MV-4-11 (cell line): ENCODE measurements around the gene DFFA.
"Not testable (repeated sequence)": the region's sequence is repeated elsewhere in the genome, so short reads cannot be mapped to it uniquely, and the experiment has no call there.

Experiments used
- DNase-seq: peaks from one replicate; lab custom pipeline; 2025; lab: John Stamatoyannopoulos, UW

Gene DFFA

DNA sequence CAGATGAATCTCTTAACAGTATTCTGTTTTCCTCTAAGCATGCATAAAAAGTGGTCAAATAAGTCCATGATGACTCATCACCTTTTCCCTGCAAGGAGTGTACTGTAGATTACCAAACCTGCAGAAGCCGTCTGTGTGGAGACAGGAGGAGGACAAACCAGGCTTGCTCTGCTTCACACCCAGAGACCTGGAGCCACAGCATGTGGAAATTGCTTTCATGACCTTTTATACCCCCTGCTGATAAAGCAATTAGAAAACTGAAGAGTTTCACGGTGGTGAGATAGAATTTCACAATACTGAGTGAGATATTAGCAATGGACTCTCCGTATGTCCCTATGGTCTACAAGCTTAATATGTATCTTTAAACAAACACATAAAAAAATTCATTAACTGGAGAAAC is 13.1 kb downstream of the DFFA start:
- DNase-seq, result peak; percentile 36

DNA sequence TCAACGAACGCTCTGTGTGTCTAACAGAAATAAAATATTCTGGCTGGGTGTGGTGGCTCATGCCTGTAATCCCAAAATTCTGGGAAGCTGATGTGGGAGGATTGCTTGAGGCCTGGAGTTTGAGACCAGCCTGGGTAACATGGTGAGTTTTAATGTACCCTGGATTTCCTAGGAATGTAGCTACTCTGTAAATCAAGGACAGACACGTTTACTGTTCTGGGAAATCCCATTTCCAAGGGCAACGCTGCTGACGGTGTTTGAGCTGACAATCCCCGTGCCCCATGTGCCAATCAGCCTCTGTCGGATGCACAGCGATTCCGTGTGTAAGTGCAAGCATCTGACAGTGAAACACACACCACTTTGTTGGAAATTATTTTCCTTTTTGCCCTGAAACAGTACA is 14.5 kb downstream of the DFFA start:
- DNase-seq, result no peak

- DNase-seq, result not testable (repeated sequence)
Observed at GRCh38 chr1:10457462-10457861, 14.9 kb downstream of the DFFA start.

DNA sequence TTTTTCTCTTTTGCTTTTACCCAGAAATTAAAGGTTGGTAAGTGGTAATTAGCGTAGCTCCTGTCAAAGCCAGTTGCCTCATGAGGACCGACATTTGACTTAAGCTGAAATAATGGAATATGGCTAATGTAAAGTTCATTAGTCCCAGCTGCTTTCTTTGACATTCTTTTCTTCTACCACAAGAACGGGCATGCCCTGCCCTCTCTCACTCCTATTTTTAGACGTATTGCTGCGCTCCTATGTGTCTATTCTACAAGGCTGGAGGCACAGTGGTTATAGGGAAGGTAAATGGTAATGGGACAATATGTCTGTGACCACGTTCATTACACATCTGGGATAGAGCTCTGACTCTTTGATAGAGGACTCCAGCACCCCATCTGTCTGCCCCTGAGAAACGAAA is 15.7 kb downstream of the DFFA start:
- no peak for DNase-seq

DNA sequence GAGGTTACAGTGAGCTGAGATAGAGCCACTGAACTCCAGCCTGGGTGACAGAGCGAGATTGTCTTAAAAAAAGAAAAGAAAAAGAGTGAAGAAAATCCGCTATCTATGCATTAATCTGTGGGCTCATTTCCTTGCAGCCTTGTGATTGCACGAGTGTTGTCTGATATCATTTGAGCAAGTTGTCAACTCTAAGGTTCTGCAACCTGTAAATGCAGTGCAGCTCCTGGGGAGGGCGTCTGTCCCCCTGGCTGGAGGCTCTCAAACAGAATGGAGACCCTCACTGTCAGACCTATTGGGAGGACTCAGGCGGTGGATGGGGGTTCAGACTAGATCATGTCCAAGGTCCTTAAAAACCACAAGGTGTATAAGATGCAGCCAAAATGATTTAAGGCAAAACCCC is 16.3 kb downstream of the DFFA start:
- DNase-seq, result no peak

DNA sequence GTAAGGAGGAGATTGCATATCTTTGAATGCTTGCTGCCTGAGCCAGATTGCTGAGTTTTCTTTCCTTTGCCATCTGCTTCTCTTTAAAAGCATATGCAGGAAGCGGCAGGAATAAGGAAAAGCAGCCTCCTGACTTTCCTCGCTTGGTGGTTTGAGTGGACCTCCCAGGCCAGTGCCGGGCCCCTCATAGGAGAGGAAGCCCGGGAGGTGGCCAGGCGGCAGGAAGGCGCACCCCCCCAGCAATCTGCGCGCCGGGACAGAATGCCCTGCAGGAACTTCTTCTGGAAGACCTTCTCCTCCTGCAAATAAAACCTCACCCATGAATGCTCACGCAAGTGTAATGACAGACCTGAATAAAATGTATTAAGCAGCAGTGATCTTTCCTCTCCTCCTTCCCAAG is 21.0 kb downstream of the DFFA start:
- no peak for DNase-seq

DNA sequence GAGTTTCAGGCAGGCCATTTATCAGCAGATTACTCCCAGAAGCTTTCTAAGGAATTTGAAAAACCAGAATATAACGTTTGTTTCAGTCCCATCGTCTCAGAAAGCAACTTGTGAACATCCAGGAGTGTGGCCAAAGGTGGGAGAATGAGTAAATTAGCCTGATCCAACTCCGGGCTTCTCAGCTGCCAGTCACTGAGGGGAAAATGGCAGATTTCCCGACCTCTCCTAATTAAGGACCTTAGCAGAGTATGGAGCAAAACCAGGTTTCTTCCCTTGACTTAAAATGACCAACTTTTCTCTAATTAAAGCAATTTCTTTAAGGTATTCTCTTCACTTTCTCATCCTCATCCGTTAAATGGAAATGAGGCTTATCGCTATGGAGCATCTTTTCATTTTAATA is 21.5 kb downstream of the DFFA start:
- no peak for DNase-seq

DNA sequence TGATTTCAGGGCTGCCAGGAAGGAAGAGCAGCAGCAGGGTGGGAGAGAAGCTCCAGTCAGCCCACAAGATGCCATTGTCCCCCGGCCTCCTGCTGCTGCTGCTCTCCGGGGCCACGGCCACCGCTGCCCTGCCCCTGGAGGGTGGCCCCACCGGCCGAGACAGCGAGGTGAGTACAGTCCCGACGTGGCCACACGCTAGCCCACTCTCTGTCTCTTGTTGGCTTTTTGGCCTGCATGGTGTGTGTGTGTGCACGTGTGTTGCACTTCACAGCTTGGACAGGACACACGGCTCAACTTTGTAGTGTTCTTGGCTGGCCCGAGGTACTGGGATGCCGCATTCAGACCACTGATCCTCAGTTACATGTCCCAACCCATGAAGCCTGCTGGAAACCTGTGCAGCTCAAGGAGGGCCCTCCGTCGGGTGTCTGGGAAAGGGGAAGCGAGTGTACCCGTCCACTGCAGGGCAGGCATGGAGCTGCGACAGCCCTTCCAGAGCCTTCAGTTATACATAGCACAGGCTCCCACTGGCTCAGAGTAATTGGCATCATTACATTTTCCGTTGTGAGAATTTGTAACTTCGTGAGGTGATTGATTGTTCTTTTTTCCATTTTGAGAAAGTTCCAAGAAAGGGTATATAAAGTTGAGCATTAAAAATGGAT is 22.0 kb downstream of the DFFA start:
- DNase-seq, result no peak

GRCh38 chr1:10449751-10450150 is 22.6 kb downstream of the DFFA start, which contains the start of gene CORT:
Gene CORT (plus strand): TSS chr1:10450031. CDS start chr1:10450224, 193 bp downstream.
- DNase-seq, result peak; percentile 25

DNA sequence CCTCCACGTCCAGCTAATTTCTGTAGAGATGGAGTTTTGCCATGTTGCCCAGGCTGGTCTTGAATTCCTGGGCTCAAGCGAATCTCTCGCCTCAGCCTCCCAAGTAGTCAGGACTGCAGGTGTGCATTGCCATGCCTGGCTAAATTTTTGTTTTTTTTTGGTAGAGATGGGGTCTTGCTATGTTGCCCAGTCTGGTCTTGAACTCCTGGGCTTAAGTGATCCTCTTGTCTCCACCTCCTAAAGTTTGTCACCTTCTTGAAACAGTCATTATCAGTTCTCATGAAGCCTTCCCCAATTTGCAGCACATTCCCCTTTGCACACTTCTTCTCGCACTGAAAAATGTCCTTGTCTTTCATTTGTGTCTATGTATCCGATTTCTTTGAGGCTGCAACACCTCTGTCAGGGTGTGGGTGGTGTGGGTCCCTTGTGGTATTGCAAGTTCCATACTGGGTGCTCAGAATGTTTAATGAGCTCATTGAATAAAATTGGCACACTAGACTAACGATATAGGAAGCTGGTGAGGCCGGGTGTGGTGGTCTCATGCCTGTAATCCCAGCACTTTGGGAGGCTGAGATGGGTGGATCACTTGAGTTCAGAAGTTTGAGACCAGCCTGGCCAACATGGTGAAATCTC is 25.4 kb downstream of the DFFA start:
- DNase-seq, result no peak

- peak; percentile 67 for DNase-seq
Observed at GRCh38 chr1:10444795-10445397, 27.4 kb downstream of the DFFA start.

- no peak for DNase-seq
Observed at GRCh38 chr1:10444248-10444647, 28.1 kb downstream of the DFFA start.

DNA sequence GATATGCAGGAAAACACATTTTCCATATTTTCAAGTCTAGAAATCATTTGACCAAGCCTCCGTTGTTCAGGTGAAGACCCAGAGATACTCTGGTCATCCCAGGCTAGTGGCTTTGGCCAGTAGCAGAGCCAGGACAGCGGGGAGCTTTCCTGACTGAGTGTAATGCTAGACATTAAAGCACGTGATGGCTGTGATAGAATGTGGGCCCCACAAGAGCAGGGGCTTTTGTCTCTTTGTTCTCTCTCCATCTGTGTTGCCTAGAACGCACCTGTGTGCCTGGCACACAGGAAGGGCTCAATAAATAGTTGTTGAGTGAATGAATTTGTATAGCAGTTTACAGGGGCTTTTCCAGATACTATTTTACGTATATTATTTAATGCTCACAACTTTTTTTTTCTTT is 31.5 kb downstream of the DFFA start:
- DNase-seq, result no peak

- DNase-seq, result no peak
Observed at GRCh38 chr1:10440305-10440704, 32.0 kb downstream of the DFFA start.

GRCh38 chr1:10438677-10439163 is 33.6 kb downstream of the DFFA start:
- no peak for DNase-seq

DNA sequence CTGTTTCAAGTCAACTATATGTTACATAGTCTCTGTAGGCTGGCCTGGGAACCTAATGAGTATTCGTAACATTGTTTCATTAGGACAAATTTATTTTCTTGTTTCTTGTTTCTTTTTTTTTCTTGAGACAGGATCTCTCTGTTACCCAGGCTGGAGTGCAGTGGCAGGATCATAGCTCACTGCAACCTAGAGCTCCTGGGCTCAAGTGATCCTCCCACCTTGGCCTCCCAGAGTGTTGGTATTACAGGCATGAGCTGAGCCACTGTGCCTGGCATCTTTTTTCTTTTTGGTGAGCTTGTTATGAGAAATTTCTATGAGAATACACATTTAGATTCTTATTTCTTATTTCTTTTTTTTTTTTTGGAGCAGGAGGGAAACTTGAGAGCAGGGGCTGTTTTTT is 35.3 kb downstream of the DFFA start:
- DNase-seq, result no peak

DNA sequence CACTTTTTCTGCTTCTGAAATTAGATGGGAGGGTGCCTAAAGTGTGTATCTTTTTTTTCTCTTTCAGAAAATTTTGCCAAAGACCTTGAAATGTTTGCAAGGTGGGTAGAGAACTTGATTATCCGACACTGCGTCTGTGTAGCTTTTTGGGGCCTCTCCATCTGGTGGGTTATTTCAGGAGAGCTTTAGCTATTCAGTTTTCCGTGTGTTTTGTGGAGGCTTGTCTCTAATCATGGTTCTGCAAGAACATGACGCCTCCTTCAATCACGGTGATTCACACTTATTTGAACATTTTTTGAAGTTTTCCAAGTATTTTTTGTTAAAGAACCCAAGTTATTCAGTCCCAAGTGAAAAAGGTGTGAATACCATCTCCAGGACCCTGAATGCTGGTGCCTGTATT is 37.7 kb downstream of the DFFA start:
- no peak for DNase-seq

- no peak for DNase-seq
Observed at GRCh38 chr1:10433790-10434189, 38.5 kb downstream of the DFFA start.

GRCh38 chr1:10432910-10433700 is 39.2 kb downstream of the DFFA start:
- peak; percentile 15 for DNase-seq

GRCh38 chr1:10431070-10431730 is 41.1 kb downstream of the DFFA start:
- peak; percentile 22 for DNase-seq

DNA sequence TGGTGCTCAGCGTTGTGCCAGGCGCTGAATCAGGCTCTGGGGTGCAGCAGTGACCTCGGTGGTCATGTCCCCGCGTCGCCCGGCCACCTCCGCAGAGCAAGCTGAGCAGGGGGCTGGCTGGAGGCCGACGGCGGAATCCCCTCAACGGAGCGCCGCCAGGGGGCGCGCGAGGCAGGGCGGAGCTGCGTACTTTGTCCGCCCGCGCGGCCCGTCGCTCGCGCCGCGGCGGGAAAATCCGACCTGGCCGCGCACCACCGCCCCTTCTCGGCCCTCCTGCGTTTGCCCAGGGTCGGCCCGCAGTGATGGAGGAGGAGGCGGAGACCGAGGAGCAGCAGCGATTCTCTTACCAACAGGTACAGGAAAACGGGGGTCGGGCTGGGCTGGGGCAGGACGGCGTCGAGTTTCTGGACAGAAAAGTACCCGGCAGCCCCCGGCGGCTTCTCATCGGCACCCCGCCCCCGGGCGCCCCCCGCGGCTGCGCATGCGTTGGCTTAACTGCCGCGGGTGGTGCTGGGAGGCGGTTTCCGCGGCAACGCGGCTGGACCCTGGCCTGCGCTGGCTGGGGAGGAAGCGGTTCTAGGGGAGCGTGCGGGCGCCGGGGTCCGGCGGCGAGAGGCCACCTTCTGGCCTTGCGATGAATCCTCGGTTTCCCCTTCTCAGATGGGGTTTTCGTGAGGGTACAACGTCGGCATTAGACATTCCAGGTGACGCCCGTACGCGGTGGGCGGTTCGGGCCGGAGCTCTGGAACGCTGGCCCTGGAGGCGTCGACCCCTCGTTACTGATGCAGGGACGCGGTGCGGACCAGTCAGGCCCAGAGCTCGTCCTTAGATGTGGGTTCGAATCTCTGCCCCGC is 41.9 kb downstream of the DFFA start, which contains the start of gene CENPS:
CENPS (plus strand) TSS at position 218 of the 854 bp plus-strand sequence; CDS start at position 303, 85 bp downstream.
- peak; percentile 84 for DNase-seq
